ENCODE measurements around the gene SORBS1.

SORBS1 gene

DNA sequence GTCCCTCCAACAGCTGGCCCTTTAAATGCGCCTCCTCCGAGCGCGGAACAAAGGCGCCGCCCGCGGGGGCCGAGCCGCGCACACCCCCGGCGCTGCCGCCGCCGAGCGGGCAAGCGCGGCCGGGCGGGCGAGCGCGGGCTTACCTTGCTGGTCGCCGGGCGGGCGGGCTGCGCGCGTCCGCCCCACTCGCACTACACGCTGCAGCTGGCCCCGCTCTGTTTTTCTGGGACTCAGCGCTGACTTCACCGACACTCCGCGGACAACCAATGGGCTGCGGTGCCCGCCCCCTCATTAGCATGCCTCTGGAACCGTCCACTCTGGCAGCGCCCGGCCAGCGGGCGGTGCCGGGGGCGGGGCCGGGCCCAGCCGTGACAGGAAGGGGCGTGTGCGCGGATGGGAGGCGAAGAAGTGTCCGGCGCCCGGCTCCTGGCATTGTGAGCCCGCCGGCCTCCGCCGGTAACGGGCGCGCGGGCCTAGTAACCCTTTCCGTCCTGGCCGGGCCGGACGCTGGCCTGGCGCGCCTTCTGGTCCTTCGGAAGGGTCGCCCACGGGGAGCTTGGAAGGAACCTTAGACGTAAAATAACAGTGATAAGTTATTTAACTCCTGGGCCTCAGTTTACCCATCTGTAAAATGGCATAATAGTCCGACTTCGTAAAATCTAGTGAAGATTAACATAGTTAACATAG lies at the start of gene SORBS1:
Gene SORBS1, minus strand, starts transcription at position 195 of the 687 bp plus-strand sequence. CDS start 120,236 bp downstream, outside the sequence.
- H3K27ac ChIP-seq = peak within 1 kb of the TSS; percentile 49
- 0 out of 2 replicates have a peak, but pooled peaks have one; percentile 14 for TF ChIP-seq ZFX (IDR thresholded peaks at IDR 0.05)
- no peak for TF ChIP-seq CTCF (conservative IDR thresholded peaks at IDR 0.05)

DNA sequence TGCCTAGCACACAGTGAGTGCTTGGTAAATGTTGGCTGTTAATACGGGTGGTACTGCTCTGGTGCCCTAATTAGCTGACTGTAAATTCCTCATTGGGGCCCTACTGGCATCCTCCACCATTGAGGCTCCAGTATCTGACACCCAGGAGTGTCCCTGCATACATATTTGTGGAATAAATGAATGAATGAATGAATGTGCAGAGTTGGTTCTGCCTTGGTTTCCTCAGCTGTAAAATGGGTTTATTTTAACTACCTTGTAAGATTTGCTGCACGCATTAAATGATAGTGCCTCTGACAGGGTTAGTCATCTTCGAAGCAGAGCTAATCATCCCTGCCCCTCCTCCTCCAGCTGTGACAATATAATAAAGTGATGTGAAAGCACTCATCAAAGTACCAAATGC lies 49.6 kb upstream of the SORBS1 start:
- H3K27ac ChIP-seq = no peak overlapping the region
- no peak for TF ChIP-seq CTCF (conservative IDR thresholded peaks at IDR 0.05)
- no peak for TF ChIP-seq ZFX (IDR thresholded peaks at IDR 0.05)

- H3K27ac ChIP-seq = no peak overlapping the region
- TF ChIP-seq ZFX (IDR thresholded peaks at IDR 0.05) (no peak), CTCF (conservative IDR thresholded peaks at IDR 0.05) (no peak)
These were observed 45.8 kb upstream of the SORBS1 start for GRCh38 chr10:95606922-95607321.

GRCh38 chr10:95605163-95605562 lies 44.0 kb upstream of the SORBS1 start:
- H3K27ac ChIP-seq = no peak overlapping the region
- TF ChIP-seq ZFX (IDR thresholded peaks at IDR 0.05) = no peak
- no peak for TF ChIP-seq CTCF (conservative IDR thresholded peaks at IDR 0.05)

DNA sequence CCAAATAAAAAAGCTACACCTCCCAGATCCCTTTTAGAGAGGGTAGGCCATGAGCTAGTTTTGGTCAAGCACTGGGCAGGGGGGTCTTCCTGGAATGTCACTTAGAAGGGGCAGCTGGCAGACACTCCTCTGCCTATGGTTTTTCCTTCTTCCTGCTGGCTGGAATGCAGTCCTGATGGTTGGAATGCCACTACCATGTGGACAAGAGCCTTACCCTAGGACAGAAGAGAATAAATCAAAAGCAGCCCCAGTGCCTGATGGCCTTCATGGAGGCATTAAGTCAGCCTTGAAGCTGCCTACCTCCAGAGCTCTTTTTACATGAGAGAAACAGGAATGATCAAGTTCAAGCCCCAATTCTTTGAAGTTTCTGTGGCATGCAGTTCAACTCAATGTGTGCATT lies 43.5 kb upstream of the SORBS1 start:
- no peak overlapping the region for H3K27ac ChIP-seq
- no peak for TF ChIP-seq CTCF (conservative IDR thresholded peaks at IDR 0.05)
- TF ChIP-seq ZFX (IDR thresholded peaks at IDR 0.05) = no peak

- TF ChIP-seq ZFX (IDR thresholded peaks at IDR 0.05) (no peak), CTCF (conservative IDR thresholded peaks at IDR 0.05) (no peak)
- H3K27ac ChIP-seq = no peak overlapping the region
These were observed 41.2 kb upstream of the SORBS1 start for GRCh38 chr10:95602382-95602781.

DNA sequence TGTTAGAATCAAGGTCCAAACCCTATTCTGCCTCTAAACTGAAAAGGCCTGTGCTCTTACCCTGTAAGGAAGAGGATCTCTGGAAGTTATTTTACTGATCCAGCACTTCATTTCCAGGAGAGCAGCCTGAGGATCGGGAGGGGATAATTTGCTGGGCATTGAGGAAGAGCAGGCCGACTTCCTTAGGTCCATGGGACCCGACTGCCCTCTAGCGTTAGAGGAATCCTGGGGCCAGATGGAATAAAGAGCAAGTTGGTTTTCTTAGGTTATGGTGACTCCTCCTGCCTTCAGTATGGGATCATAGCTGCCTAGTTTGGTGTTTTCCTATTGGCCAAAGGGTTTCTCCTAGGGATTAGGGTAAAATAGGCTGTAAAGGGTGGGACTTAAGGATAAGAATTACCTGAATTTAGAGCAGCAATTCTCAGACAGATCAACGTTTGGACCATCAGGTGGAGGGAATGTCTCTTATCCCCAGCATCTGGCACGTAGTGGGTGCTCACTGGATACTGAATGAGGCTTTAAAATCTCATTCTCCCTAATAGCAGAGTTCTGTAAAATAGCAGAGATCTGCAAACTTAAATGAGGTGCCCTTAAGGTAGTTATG lies 40.0 kb upstream of the SORBS1 start:
- TF ChIP-seq ZFX (IDR thresholded peaks at IDR 0.05) (no peak), CTCF (conservative IDR thresholded peaks at IDR 0.05) (peak; percentile 97)
- H3K27ac ChIP-seq = no peak overlapping the region

Measured in C4-2B (cell line).